ENCODE measurements around the gene CTNNBIP1. TPM values are rescaled to one million over a fixed set of nuclear protein-coding genes. Genes with fewer than 3 reads are reported as not detected.

The CTNNBIP1 gene
- total RNA-seq, 1 experiment from 2014 or later = 58.9 TPM

DNA sequence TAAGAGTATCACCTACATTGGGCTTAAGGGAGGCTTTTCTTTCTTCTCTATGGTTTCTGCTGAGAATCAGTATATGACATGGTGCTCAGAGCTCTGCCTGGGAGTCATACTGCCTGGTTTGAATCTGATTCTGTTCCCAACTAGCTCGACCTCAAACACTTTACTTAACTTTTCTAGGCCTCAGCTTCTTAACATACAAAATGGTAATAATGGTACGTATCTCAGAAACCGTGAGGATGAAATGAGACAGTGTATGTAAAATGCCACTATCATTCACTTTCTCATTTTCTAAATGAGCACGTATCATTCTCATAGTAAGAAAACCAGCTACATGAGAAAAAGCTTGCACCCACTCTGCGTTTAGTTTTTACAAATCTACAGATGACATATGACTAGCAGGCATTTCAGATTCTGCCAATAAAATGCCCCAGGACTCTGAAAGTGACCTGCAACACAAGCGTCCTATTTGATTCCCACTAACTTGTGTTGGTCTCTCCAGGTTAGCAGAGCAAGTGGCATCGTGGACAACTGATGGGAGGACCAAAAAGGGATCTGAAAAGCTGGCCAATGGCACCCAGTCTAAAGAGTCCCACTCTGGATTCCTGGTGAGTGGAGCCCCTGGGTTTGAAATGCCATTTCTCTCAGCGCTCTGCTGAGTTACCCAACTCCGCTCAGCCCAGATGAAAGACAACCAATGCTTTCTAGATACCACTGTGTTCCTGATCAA is 6.1 kb downstream of the CTNNBIP1 start:
- no TSS peak for BruUV-seq (replicated peaks)
- Histone ChIP-seq H3K9me3 (ENCODE audit: insufficient read depth, low read depth) (no peaks in the 10 kb centered on the region), H3K4me2 (no peak overlapping the region), H3K4me1 (replicated peaks; ENCODE audit: insufficient read depth) (peaks cover 5% of the 10 kb centered on the region), H3K27ac (no peak overlapping the region), H3K4me3 (no peak overlapping the region), H3K79me2 (ENCODE audit: low read depth) (peaks cover 11% of the 10 kb centered on the region), H3K36me3 (ENCODE audit: low read depth) (no peaks in the 10 kb centered on the region), H3K9me2 (ENCODE audit: insufficient read depth) (no peaks in the 10 kb centered on the region), H3K27me3 (ENCODE audit: insufficient read depth, low read depth) (no peaks in the 10 kb centered on the region), H3F3A (ENCODE audit: insufficient read depth, low read depth) (peaks cover 8% of the 10 kb centered on the region; the same call in 1 of the 2 replicates), H4K20me1 (ENCODE audit: insufficient read depth) (no peaks in the 10 kb centered on the region), H2AFZ (no peak overlapping the region)
- ChIA-PET POLR2A (ENCODE audit: unreplicated experiment) (no interaction called here), CTCF (no interaction called here)
- intact Hi-C loops (cut with micrococcal nuclease; ENCODE audit: unreplicated experiment) = no loop called here
- TF ChIP-seq EZH2 (IDR thresholded peaks at IDR 0.05; ENCODE audit: low read depth) = no peak
- TF ChIP-seq, protein P1, sequence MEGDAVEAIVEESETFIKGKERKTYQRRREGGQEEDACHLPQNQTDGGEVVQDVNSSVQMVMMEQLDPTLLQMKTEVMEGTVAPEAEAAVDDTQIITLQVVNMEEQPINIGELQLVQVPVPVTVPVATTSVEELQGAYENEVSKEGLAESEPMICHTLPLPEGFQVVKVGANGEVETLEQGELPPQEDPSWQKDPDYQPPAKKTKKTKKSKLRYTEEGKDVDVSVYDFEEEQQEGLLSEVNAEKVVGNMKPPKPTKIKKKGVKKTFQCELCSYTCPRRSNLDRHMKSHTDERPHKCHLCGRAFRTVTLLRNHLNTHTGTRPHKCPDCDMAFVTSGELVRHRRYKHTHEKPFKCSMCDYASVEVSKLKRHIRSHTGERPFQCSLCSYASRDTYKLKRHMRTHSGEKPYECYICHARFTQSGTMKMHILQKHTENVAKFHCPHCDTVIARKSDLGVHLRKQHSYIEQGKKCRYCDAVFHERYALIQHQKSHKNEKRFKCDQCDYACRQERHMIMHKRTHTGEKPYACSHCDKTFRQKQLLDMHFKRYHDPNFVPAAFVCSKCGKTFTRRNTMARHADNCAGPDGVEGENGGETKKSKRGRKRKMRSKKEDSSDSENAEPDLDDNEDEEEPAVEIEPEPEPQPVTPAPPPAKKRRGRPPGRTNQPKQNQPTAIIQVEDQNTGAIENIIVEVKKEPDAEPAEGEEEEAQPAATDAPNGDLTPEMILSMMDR (conservative IDR thresholded peaks at IDR 0.05) = no peak
- DNase-seq = no peak

DNA sequence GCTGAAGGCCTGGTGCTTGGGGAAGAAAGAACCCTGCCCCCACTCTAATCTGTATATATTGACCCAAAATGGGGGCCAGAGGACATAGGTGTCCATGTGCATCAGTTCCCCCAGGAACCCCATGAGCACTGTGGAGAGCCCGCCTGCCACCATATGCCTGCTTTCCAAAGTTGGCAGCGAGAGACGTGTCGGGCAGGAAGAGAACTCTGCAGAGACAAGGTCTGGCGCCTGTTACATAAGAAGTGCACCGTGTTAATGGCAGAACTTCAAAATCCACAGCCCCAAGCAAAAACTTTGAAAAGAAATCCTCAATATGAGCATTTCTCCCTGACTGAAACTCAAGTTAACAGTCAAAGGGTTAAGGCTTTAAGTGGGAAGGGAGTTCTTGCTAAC is 8.0 kb downstream of the CTNNBIP1 start:
- Histone ChIP-seq H3F3A (ENCODE audit: insufficient read depth, low read depth) (peaks cover 14% of the 10 kb centered on the region), H3K27me3 (ENCODE audit: insufficient read depth, low read depth) (no peaks in the 10 kb centered on the region), H3K36me3 (ENCODE audit: low read depth) (no peaks in the 10 kb centered on the region), H3K4me3 (no peak overlapping the region), H3K79me2 (ENCODE audit: low read depth) (no peaks in the 10 kb centered on the region; the same call in 1 of the 2 replicates), H3K4me1 (replicated peaks; ENCODE audit: insufficient read depth) (peaks cover 13% of the 10 kb centered on the region), H3K9me2 (ENCODE audit: insufficient read depth) (no peaks in the 10 kb centered on the region), H2AFZ (no peak overlapping the region), H3K9me3 (ENCODE audit: insufficient read depth, low read depth) (no peaks in the 10 kb centered on the region), H3K4me2 (no peak overlapping the region), H4K20me1 (ENCODE audit: insufficient read depth) (no peaks in the 10 kb centered on the region), H3K27ac (no peak overlapping the region)
- POLR2A ChIA-PET (ENCODE audit: unreplicated experiment) = no interaction called here
- CTCF ChIA-PET = no interaction called here
- BruUV-seq (replicated peaks) = no TSS peak
- intact Hi-C loops (cut with micrococcal nuclease; ENCODE audit: unreplicated experiment) = no loop called here
- DNase-seq = no peak
- TF ChIP-seq EZH2 (IDR thresholded peaks at IDR 0.05; ENCODE audit: low read depth) = no peak
- TF ChIP-seq, protein P1 (conservative IDR thresholded peaks at IDR 0.05) = no peak

DNA sequence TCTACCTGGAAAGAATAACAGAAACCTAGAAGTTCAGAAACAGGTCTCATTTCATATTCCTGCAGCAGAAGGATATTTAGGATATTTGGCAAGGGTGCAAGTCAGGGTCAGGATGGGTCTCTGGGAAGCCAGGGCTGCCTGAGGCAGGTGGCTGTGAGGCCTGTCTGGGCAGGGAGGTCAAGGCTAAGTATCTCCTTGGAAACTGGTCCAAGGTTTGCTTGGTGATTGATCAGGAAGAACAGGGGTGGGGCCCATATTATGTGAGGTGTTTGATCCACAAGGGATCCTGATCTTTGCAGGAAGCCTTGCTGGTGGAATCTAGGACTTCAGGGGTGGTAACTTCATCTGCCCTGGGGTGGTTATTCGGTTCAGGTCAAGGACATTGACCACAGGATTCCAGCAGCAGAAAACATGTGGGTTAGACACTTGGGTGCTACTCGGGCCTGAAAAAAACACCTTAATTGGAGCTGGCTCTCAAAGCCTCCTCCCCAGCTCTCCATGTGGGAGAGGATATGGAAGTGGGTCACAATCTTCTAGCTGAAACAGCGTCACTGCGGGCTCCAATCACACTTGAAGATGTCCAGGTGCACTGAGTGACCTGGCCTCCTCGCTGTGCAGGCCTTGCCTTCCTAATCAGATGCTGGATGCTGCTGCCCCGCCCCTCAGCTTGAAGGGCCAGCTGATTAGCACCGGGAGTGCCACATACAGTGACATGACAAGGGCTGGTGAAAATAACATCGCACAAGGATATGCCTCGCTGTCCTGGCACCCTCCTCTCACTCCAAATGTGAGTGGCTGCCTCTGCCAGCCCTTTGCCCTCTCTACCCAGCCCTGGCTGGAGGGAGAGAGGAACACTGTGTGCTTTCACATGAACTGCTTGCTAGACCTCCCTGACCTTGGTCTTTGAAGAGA is 8.7 kb downstream of the CTNNBIP1 start:
- CTCF ChIA-PET = no interaction called here
- no peak overlapping the region for H3K27ac ChIP-seq
- POLR2A ChIA-PET (ENCODE audit: unreplicated experiment) = interaction anchor here (0.7 kb wide), 1 partner anchor 42 kb away, joined by 3 read pairs; the partner anchor contains the start of gene NMNAT1
- no peaks in the 10 kb centered on the region for H3K27me3 ChIP-seq (ENCODE audit: insufficient read depth, low read depth)
- peaks cover 13% of the 10 kb centered on the region for H3K4me1 ChIP-seq (replicated peaks; ENCODE audit: insufficient read depth)
- H3K9me2 ChIP-seq (ENCODE audit: insufficient read depth) = no peaks in the 10 kb centered on the region
- intact Hi-C loops (cut with micrococcal nuclease; ENCODE audit: unreplicated experiment) = no loop called here
- BruUV-seq (replicated peaks) = no TSS peak
- H2AFZ ChIP-seq = no peak overlapping the region
- H3K36me3 ChIP-seq (ENCODE audit: low read depth) = no peaks in the 10 kb centered on the region
- H3K4me2 ChIP-seq = no peak overlapping the region
- no peaks in the 10 kb centered on the region for H4K20me1 ChIP-seq (ENCODE audit: insufficient read depth)
- peaks cover 14% of the 10 kb centered on the region for H3F3A ChIP-seq (ENCODE audit: insufficient read depth, low read depth)
- H3K79me2 ChIP-seq (ENCODE audit: low read depth) = no peaks in the 10 kb centered on the region; the same call in 1 of the 2 replicates
- H3K4me3 ChIP-seq = no peak overlapping the region
- TF ChIP-seq, protein P1 (conservative IDR thresholded peaks at IDR 0.05) = no peak
- no peak for TF ChIP-seq EZH2 (IDR thresholded peaks at IDR 0.05; ENCODE audit: low read depth)
- no peaks in the 10 kb centered on the region for H3K9me3 ChIP-seq (ENCODE audit: insufficient read depth, low read depth)
- DNase-seq = no peak

All from PC-9 (cell line).